GM19467 (cell line): ENCODE measurements around the gene VSIR.

Source experiments
- ATAC-seq: cut with Tn5 transposase; IDR thresholded peaks from one replicate; pipeline ENCODE4 v1.9.1; 2021; ENCODE audit warnings: mild to moderate bottlenecking, moderate library complexity; ENCODE audit not compliant: unreplicated experiment

VSIR gene

GRCh38 chr10:71735709-71736569 is 37.4 kb downstream of the VSIR start:
- ATAC-seq, result no peak

- no peak for ATAC-seq
Measured at GRCh38 chr10:71734797-71735196, 38.5 kb downstream of the VSIR start.

- no peak for ATAC-seq
Measured at GRCh38 chr10:71731791-71732190, 41.5 kb downstream of the VSIR start.

- ATAC-seq, result no peak
Measured at GRCh38 chr10:71729161-71729636, 44.1 kb downstream of the VSIR start.

- peak; percentile 52 for ATAC-seq
Measured at GRCh38 chr10:71727738-71728737, 45.3 kb downstream of the VSIR start.

GRCh38 chr10:71727105-71727737 is 46.1 kb downstream of the VSIR start:
- ATAC-seq, result peak; percentile 36

GRCh38 chr10:71726580-71727104 is 46.7 kb downstream of the VSIR start:
- no peak for ATAC-seq

- no peak for ATAC-seq
Measured at GRCh38 chr10:71725998-71726579, 47.2 kb downstream of the VSIR start.

GRCh38 chr10:71725249-71725648 is 48.1 kb downstream of the VSIR start:
- ATAC-seq, result no peak

GRCh38 chr10:71724539-71724938 is 48.8 kb downstream of the VSIR start:
- no peak for ATAC-seq

GRCh38 chr10:71723311-71723710 is 50.0 kb downstream of the VSIR start:
- no peak for ATAC-seq

GRCh38 chr10:71722849-71723248 is 50.5 kb downstream of the VSIR start:
- no peak for ATAC-seq

GRCh38 chr10:71721313-71721712 is 52.0 kb downstream of the VSIR start:
- ATAC-seq, result no peak

GRCh38 chr10:71720288-71720687 is 53.0 kb downstream of the VSIR start:
- ATAC-seq, result no peak

GRCh38 chr10:71719464-71720201 is 53.7 kb downstream of the VSIR start, which contains the start of gene C10orf105:
Gene C10orf105 (minus strand): TSS chr10:71719778. CDS start chr10:71716337, 3,441 bp downstream.
- ATAC-seq, result no peak

GRCh38 chr10:71719042-71719441 is 54.3 kb downstream of the VSIR start:
- no peak for ATAC-seq

GRCh38 chr10:71718165-71718698 is 55.1 kb downstream of the VSIR start:
- no peak for ATAC-seq

GRCh38 chr10:71717551-71717951 is 55.8 kb downstream of the VSIR start:
- ATAC-seq, result no peak

GRCh38 chr10:71717056-71717455 is 56.3 kb downstream of the VSIR start:
- no peak for ATAC-seq
